Measurements from ENCODE around the gene FBXL7.

DNA sequence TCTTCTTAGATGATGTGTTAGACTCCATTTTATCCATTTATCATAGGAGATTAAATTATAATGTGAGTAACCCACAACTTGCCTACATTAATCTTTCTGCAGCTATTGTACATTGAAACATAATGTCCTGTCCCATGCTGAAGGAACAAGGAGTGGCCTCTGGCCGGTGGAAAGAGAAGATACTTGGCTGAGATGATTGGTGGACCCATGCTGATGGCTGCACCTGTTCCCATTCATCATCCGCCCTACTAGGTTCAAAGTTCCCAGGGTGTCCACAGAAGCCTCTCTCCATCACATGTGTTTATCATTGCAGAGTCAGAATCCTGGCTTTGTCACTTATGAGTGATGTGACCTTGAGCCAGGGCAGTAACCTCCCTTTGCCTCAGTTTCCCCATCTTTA is 24.7 kb downstream of the FBXL7 start:
- TF ChIP-seq, protein P1, sequence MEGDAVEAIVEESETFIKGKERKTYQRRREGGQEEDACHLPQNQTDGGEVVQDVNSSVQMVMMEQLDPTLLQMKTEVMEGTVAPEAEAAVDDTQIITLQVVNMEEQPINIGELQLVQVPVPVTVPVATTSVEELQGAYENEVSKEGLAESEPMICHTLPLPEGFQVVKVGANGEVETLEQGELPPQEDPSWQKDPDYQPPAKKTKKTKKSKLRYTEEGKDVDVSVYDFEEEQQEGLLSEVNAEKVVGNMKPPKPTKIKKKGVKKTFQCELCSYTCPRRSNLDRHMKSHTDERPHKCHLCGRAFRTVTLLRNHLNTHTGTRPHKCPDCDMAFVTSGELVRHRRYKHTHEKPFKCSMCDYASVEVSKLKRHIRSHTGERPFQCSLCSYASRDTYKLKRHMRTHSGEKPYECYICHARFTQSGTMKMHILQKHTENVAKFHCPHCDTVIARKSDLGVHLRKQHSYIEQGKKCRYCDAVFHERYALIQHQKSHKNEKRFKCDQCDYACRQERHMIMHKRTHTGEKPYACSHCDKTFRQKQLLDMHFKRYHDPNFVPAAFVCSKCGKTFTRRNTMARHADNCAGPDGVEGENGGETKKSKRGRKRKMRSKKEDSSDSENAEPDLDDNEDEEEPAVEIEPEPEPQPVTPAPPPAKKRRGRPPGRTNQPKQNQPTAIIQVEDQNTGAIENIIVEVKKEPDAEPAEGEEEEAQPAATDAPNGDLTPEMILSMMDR (IDR thresholded peaks at IDR 0.05; ENCODE audit: low read length), result no peak
- TF ChIP-seq EZH2 (IDR thresholded peaks at IDR 0.05; ENCODE audit: borderline replicate concordance, low read length), result no peak
